Kidney epithelial cell (primary cell): Measurements from ENCODE around the gene DYNLT4. TPM values are rescaled to one million over a fixed set of nuclear protein-coding genes. Genes with fewer than 3 reads are reported as not detected.

Experiments used
- DNase-seq: peaks from one replicate; pipeline ENCODE4 v3.0.0-alpha.2; 2010; ENCODE audit warnings: low read depth
- H3K27me3 ChIP-seq: 2 replicates; pipeline ENCODE4 v1.6.0; 2011; ENCODE audit warnings: low read length; ENCODE audit not compliant: control insufficient read depth, insufficient read depth
- H3K36me3 ChIP-seq: 2 replicates; pipeline ENCODE4 v1.5.1; 2011; ENCODE audit warnings: low read length; ENCODE audit not compliant: control insufficient read depth, insufficient read depth
- H3K4me3 ChIP-seq: 2 replicates; pipeline ENCODE4 v1.5.1; 2011; ENCODE audit warnings: low read depth, mild to moderate bottlenecking, control low read depth, low read length
- total RNA-seq: library from RNA; depleted of rRNA; stranded (reverse); fragments of >200 nt; gene quantifications from 2 replicates; pipeline ENCODE4 v1.2.3, GENCODE V29; 2015
- TF ChIP-seq, protein P1 (sequence below): IDR thresholded peaks from 2 replicates; pipeline ENCODE4 v1.5.1; 2011; ENCODE audit warnings: mild to moderate bottlenecking, moderate library complexity, low read length, control low read depth, inconsistent platforms; ENCODE audit not compliant: insufficient read depth, poor library complexity, severe bottlenecking

The DYNLT4 gene
- total RNA-seq, 1 donor from 2014 or later = 0.25 TPM

DNA sequence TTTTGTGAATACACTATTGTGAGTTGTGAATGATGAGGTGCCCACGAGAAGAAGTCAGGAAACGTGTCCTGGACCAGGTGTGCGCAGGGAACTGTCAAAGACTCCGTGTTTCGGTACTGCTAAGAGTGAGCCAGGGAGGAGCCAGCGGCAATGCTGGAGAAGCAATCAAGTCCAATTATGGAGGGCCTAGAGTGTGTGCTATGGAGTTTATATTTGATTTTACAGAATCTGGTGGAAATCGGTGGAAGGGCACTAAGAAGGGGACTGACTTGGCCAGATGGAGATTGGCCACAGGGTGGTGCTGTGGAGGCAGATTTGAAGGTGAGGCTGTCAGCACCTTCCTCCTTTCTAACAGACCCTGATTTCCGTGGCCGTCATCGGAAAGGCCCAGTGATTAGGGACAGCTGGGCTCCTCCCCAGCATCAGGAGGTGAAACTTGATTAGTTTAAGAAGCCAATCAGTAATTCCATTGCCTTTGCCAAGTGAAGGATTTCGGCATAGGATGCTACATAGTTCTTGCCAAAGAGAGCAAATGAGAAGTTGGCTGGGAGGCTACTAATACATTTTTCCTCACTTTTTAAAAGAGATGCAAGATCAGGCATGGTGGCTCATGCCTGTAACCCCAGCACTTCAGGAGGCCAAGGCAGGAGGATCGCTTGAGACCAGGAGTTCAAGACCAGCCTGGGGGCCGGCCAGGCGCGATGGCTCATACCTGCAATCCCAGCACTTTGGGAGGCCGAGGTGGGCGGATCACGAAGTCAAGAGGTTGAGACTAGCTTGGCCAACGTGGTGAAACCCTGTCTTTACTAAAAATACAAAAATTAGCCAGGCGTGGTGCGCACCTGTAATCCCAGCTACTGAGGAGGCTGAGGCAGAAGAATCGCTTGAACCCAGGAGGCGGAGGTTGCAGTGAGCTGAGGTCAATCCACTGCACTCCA, 28.9 kb upstream of the DYNLT4 start:
- no peaks in the 10 kb centered on the region for H3K27me3 ChIP-seq
- no peak for DNase-seq
- no peaks in the 10 kb centered on the region for H3K36me3 ChIP-seq
- TF ChIP-seq, protein P1, sequence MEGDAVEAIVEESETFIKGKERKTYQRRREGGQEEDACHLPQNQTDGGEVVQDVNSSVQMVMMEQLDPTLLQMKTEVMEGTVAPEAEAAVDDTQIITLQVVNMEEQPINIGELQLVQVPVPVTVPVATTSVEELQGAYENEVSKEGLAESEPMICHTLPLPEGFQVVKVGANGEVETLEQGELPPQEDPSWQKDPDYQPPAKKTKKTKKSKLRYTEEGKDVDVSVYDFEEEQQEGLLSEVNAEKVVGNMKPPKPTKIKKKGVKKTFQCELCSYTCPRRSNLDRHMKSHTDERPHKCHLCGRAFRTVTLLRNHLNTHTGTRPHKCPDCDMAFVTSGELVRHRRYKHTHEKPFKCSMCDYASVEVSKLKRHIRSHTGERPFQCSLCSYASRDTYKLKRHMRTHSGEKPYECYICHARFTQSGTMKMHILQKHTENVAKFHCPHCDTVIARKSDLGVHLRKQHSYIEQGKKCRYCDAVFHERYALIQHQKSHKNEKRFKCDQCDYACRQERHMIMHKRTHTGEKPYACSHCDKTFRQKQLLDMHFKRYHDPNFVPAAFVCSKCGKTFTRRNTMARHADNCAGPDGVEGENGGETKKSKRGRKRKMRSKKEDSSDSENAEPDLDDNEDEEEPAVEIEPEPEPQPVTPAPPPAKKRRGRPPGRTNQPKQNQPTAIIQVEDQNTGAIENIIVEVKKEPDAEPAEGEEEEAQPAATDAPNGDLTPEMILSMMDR = peak; percentile 87
- no peak overlapping the region for H3K4me3 ChIP-seq

DNA sequence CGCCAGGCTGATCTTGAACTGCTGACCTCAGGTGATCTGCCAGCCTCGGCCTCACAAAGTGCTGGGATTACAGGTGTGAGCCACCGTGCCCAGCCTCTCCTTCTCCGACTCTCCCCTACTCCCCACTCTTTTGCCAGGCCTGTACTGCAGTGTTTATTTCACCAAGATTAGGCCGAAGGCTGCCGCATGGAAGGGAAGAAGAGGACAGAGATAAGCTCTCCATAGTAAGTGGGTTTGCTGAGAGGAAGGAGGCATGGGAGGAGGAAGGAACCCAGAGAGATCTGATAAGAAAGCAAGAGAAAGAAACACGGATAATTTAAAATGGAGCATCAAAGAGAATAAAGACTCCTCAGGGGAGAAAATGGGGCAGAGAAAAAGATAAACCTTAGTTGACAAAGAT, 27.2 kb upstream of the DYNLT4 start:
- TF ChIP-seq, protein P1 = no peak
- DNase-seq = no peak
- Histone ChIP-seq H3K4me3 (no peak overlapping the region), H3K36me3 (no peaks in the 10 kb centered on the region), H3K27me3 (no peaks in the 10 kb centered on the region)

DNA sequence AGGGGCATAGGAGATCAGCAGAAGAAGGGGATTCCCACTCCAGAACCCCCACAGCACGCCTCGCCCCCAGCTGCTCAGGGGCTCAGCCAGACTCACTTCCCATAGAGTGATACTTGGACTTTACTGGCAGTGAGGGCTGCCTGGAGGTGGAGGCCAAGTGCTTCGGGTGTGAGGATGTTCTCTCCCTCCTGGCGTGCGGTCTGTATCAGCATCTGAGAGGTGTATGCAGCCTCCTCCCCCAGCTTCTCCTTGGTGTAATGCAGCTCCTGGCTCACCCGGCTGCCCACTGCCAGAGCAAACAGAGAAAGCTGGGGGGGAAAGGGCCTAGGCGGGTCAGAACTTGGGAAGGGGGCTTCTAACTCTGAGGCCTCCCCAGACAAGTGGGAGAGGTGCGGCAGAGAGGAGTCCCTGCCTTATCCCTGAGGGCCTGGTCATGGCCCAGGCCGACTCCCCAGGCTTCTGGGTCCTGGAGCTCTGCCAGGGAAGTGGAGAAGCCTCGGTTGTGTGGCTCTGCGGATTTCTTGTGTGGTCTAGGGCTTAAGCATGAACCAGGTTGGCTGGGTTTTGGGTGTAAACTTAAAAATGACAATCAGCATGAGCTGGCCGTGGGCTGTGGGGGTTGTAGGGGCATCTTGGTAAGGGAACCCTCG, 25.0 kb upstream of the DYNLT4 start:
- Histone ChIP-seq H3K27me3 (no peaks in the 10 kb centered on the region), H3K4me3 (no peak overlapping the region), H3K36me3 (no peaks in the 10 kb centered on the region)
- TF ChIP-seq, protein P1 = no peak
- DNase-seq = no peak

DNA sequence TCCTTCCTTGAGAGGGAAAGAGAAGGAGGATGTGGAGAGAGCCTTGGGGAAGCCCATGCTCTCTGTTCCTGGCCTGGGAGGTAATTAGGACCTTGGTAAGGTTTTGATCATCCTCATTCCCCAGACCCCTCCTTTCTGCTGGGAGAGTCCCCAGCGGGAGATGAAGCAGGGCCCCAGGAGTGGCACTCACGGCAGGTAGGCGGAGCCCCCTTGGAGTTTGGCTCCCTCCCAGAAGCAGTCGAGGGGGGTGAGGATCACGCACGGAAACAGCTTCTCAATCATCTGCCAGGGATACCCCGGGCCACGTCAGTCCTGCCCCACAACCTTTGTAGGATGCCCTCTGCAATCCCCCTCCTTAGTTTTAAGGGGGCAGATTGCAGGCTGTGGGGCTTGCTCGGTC, 24.4 kb upstream of the DYNLT4 start:
- Histone ChIP-seq H3K4me3 (no peak overlapping the region), H3K36me3 (no peaks in the 10 kb centered on the region), H3K27me3 (no peaks in the 10 kb centered on the region)
- no peak for DNase-seq
- TF ChIP-seq, protein P1 = no peak

DNA sequence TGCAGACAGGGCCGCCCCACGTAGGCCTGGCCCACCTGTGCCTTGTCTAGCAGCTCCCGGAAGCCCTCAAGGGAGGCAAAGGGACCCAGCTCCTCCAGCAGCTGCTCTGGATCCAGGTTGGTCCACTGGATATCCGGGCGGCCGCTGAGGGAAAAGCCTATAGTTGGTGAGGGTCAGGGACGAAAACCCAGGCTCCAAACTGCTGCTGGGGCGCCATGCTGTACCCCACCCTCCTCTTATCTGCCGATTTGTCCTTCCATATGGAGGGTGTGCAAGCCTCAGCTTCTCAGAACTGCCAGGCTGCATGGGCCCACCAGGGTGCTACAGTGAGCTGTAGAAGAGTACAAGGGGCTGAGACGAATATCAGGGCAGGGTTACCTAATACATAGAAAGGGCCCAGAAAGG, 23.8 kb upstream of the DYNLT4 start:
- H3K36me3 ChIP-seq = no peaks in the 10 kb centered on the region
- H3K27me3 ChIP-seq = no peaks in the 10 kb centered on the region
- TF ChIP-seq, protein P1 = no peak
- no peak for DNase-seq
- no peak overlapping the region for H3K4me3 ChIP-seq
